Right lobe of liver (tissue), 6 donors: ENCODE results near the gene KCNC3. TPM values are rescaled to one million over a fixed set of nuclear protein-coding genes. Genes with fewer than 3 reads are reported as not detected.
A peak's percentile ranks its signal among the peaks of the same experiment; 100 is the strongest.

Experiments used
- ATAC-seq, 4 donors: fragments of 200-7000 bp; cut with Tn5 transposase; one replicate each; pipeline ENCODE4 v1.9.1; 2020; ENCODE audit warnings: mild to moderate bottlenecking in 4 of 4, moderate library complexity in 4 of 4
- DNase-seq, 3 donors: peaks; one replicate each; pipeline ENCODE4 v3.0.0-alpha.2; 2020
- H3K27ac ChIP-seq, 3 donors: fragments of 200-600 bp; one replicate each; pipeline ENCODE4 v1.8.0; 2022
- H3K27me3 ChIP-seq, 2 donors: fragments of 200-600 bp; one replicate each; pipeline ENCODE4 v1.8.0; 2022
- H3K36me3 ChIP-seq, 4 donors: fragments of 200-600 bp; sonication (generic) in 1 of 4; one replicate each; pipeline versions ENCODE4 v1.5.1 to v1.8.0; 2017 to 2022; ENCODE audit warnings: control low read depth in 1 of 4
- H3K4me1 ChIP-seq, 4 donors: fragments of 200-600 bp; sonication (generic) in 1 of 4; one replicate each; pipeline versions ENCODE4 v1.5.1 to v1.8.0; 2017 to 2022; ENCODE audit warnings: control low read depth in 1 of 4
- H3K4me3 ChIP-seq, 3 donors: fragments of 200-600 bp; one replicate each; pipeline ENCODE4 v1.8.0; 2022
- H3K9me3 ChIP-seq, 4 donors: fragments of 200-600 bp; sonication (generic) in 1 of 4; one replicate each; pipeline versions ENCODE4 v1.5.1 to v1.8.0; 2017 to 2022; ENCODE audit warnings: control low read depth in 1 of 4
- POLR2A ChIP-seq: fragments of 450-650 bp; IDR thresholded peaks from one replicate; pipeline ENCODE4 v1.6.1; 2017; ENCODE audit warnings: antibody characterized with exemption, mild to moderate bottlenecking
- WGBS: methylation state at CpG from one replicate; pipeline ENCODE4 v1.1.6; 2018; ENCODE audit warnings: low coverage, low lambda C conversion rate; ENCODE audit not compliant: insufficient coverage; ENCODE audit errors: missing lambda C conversion rate; 5-methylcytosine and 5-hydroxymethylcytosine counted together
- intact Hi-C, 2 donors: fragments of 100-400 bp; cut with DNase I; formaldehyde crosslinking; loops; one replicate each; pipeline versions ENCODE4 v1.11.2 to v1.14.1; 2022
- total RNA-seq, 6 experiments: library from RNA; depleted of rRNA in 2 of 6; stranded (reverse); fragments of >200 nt in 2 of 6; fragmentation: NEBNext Ultra II Directional in 3 of 6; extraction: Animal tissue kit (Norgen Biotek cat#: 25700) in 3 of 6; gene quantifications; one replicate each; pipeline versions ENCODE4 v1.1.0 to v1.2.4, GENCODE V29; 2016 to 2023
- TF ChIP-seq, protein P1 (sequence below), 4 donors: fragments of 200-600 bp in 3 of 4; fragments of 450-650 bp in 1 of 4; IDR thresholded peaks; one replicate each; pipeline versions ENCODE4 v1.5.1 to v1.8.0; 2016 to 2022; ENCODE audit warnings: antibody characterized with exemption in 4 of 4, mild to moderate bottlenecking in 2 of 4
- donor health status: DM: no; HTN: yes; CAD: no.
- donor health status: DM: no; HTN: no; CAD: no.
- donor health status: DM: no; HTN: no; CAD: no.
- donor health status: DM: no; HTN: yes; CAD: no.
- donor health status: DM: no; HTN: yes; CAD: no.

Gene KCNC3
- total RNA-seq, 6 experiments from 2014 or later: 0.92 to 3.0 (median 2.3) TPM

DNA sequence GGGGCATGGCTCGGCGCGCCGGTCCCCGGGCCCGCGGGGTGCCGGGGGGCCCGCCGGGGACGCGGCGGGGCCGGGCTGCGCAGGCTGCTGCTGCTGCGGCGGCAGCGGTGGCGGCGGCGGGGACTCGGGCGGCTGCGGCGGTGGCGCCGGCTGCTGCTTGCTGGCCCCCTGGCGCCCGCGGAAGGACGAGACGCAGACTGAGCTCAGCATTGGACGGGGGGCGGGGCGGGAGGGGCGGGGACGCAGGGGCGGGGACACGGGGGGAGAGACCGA is 368 bp downstream of the KCNC3 start:
- peaks cover 0 to 23% (median 8%) of the 10 kb centered on the region in 4 donors for H3K4me1 ChIP-seq

DNA sequence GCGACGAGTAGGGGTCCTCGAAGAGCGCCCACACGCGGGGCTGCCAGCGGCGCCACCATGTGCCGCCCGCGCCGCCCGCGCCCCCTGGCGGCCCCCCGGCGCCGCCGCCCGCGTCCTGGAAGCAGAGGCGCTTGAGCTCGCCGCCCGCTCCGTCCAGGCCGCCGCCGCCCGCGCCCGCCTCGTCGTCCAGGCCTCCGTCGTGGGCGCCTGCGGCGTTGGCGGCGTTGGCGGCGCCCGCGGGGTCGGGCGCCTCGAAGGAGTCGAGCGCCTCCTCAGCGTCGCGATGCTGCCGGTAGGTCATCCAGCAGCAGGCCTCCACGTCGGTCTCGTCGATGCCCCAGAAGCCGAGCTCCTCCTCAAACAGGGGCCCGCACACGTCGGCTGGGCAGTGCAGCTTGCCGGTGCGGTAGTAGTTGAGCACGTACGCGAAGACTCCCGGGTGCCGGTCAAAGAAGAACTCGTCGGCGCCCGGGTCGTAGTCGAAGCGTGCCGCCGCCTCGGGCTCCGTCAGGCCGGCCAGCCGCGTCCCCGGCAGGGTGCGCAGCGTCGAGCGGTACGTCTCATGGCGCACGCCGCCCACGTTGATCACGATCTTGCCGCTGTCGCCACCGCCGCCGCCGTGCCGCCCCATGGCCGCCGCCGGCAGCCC is 829 bp downstream of the KCNC3 start:
- H3K9me3 ChIP-seq: no peaks in the 10 kb centered on the region
- no CpG with 5 or more reads among the region's 104 CpGs for WGBS
- TF ChIP-seq POLR2A: no peak
- TF ChIP-seq, protein P1, sequence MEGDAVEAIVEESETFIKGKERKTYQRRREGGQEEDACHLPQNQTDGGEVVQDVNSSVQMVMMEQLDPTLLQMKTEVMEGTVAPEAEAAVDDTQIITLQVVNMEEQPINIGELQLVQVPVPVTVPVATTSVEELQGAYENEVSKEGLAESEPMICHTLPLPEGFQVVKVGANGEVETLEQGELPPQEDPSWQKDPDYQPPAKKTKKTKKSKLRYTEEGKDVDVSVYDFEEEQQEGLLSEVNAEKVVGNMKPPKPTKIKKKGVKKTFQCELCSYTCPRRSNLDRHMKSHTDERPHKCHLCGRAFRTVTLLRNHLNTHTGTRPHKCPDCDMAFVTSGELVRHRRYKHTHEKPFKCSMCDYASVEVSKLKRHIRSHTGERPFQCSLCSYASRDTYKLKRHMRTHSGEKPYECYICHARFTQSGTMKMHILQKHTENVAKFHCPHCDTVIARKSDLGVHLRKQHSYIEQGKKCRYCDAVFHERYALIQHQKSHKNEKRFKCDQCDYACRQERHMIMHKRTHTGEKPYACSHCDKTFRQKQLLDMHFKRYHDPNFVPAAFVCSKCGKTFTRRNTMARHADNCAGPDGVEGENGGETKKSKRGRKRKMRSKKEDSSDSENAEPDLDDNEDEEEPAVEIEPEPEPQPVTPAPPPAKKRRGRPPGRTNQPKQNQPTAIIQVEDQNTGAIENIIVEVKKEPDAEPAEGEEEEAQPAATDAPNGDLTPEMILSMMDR (IDR thresholded peaks at IDR 0.05): peak in 2 of 4 donors; percentile 34 to 45
- peak overlapping the region; percentile 25 to 52 (median 34) for H3K4me3 ChIP-seq
- intact Hi-C loops: no loop called here
- H3K4me1 ChIP-seq: peaks cover 0 to 22% (median 8%) of the 10 kb centered on the region in 4 donors
- ATAC-seq (no peak), DNase-seq (peak in 2 of 3 donors; percentile 60 to 62)
- no peaks in the 10 kb centered on the region for H3K36me3 ChIP-seq
- no peaks in the 10 kb centered on the region for H3K27me3 ChIP-seq
- no peak overlapping the region for H3K27ac ChIP-seq

More for the DNA sequence above, 368 bp downstream of the KCNC3 start:
- ATAC-seq: no peak
- DNase-seq: no peak
- no peaks in the 10 kb centered on the region for H3K27me3 ChIP-seq
- TF ChIP-seq, protein P1 (IDR thresholded peaks at IDR 0.05): no peak
- TF ChIP-seq POLR2A: no peak
- H3K36me3 ChIP-seq: no peaks in the 10 kb centered on the region
- H3K4me3 ChIP-seq: peak overlapping the region in 1 of 3 donors; percentile 52
- intact Hi-C loops: no loop called here
- H3K9me3 ChIP-seq: no peaks in the 10 kb centered on the region
- H3K27ac ChIP-seq: no peak overlapping the region
- 4% methylated on average over 14 of the region's 40 CpGs for WGBS

DNA sequence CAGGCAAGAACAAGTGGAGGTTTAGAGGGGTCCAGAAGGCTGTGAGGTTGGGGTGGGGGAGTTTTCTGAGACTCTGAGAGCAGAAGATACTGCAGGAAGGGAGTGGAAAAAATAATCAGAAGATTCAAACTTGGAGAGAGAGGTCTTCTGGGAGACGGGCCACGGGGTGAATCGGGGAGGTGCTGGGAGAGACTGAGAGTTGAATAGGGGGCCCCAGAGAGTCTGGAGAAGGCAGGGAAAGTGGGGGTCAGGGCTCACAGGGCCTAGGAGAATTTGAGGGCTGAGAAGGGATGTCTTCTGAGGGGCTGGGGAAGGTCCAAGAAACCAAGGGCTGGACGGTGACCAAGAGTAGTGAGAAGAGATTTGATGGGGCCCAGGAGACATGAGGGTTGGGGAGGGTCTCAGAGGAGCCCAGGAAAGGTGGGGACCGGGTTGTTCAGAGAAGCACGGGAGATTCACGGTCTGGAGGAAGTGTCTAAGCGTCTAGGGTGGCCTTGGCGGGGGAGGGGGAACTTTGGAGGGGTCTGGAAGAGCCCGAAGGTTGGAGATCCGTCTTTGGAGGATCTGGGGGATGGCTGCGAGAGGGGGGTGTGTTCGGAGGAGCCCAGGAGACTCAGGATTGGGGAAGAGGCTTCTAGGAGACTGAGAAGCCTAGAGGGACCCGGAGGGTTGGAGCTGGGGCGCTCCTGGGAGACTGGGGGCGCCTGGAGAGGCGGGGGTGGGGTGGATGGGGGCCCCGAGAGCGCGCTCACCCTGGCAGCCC is 1.5 kb downstream of the KCNC3 start:
- H3K36me3 ChIP-seq: no peaks in the 10 kb centered on the region
- no peak overlapping the region for H3K27ac ChIP-seq
- 30% methylated on average over 14 of the region's 20 CpGs for WGBS
- H3K27me3 ChIP-seq: no peaks in the 10 kb centered on the region
- H3K9me3 ChIP-seq: no peaks in the 10 kb centered on the region
- TF ChIP-seq, protein P1 (IDR thresholded peaks at IDR 0.05): no peak
- no peak for TF ChIP-seq POLR2A
- no peak for ATAC-seq
- no peak overlapping the region for H3K4me3 ChIP-seq
- intact Hi-C loops: no loop called here
- H3K4me1 ChIP-seq: peaks cover 0 to 16% (median 6%) of the 10 kb centered on the region in 4 donors
- DNase-seq: peak in 1 of 3 donors; percentile 45

DNA sequence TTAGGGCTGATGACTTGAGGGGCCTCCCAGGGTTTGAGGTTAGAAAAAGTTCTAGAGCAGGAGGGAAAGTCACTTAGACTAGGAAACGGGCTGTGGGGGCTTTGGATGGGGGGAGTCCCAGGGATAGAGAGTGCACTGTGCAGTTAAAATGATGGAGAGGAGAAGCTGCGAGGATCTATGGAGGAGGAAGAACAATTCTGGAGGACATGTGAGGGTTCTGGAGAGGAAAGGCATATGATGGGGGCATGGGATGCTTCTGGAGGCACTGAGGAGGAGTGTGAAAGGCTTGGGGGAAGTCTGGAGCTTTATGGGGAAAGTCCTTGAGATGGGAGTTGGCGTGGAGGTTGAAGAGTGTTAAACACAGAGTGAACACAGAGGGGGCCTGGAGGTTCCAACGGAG is 2.2 kb downstream of the KCNC3 start:
- H3K36me3 ChIP-seq: no peaks in the 10 kb centered on the region
- peaks cover 0 to 16% (median 6%) of the 10 kb centered on the region in 4 donors for H3K4me1 ChIP-seq
- WGBS: 47% methylated on average over 3 of the region's 4 CpGs
- H3K27me3 ChIP-seq: no peaks in the 10 kb centered on the region
- intact Hi-C loops: no loop called here
- H3K27ac ChIP-seq: no peak overlapping the region
- TF ChIP-seq POLR2A: no peak
- TF ChIP-seq, protein P1 (IDR thresholded peaks at IDR 0.05): no peak
- no peaks in the 10 kb centered on the region for H3K9me3 ChIP-seq
- no peak overlapping the region for H3K4me3 ChIP-seq
- ATAC-seq (no peak), DNase-seq (peak in 1 of 3 donors; percentile 11)
